ENCODE results near the gene PCDHB11.
"Not testable (repeated sequence)": the region's sequence is repeated elsewhere in the genome, so short reads cannot be mapped to it uniquely, and the experiment has no call there.

PCDHB11 gene

GRCh38 chr5:141199359-141200235 is at the start of gene PCDHB11:
TSS of gene PCDHB11 (plus strand) at chr5:141199627. CDS start at chr5:141199775, 148 bp downstream.
- no peak for DNase-seq

- DNase-seq: no peak
Observed at GRCh38 chr5:141149812-141150211, 49.6 kb upstream of the PCDHB11 start, which contains the start of gene PCDHB6. TSS of gene PCDHB6 (plus strand) at chr5:141150057. CDS start at chr5:141150258, 201 bp downstream.

- DNase-seq: no peak
Observed at GRCh38 chr5:141150224-141150992, 49.0 kb upstream of the PCDHB11 start.

GRCh38 chr5:141150993-141151325 is 48.5 kb upstream of the PCDHB11 start:
- no peak for DNase-seq

- DNase-seq: not testable (repeated sequence)
Observed at GRCh38 chr5:141151632-141152031, 47.8 kb upstream of the PCDHB11 start.

- not testable (repeated sequence) for DNase-seq
Observed at GRCh38 chr5:141152096-141152495, 47.3 kb upstream of the PCDHB11 start.

- no peak for DNase-seq
Observed at GRCh38 chr5:141155540-141156374, 43.7 kb upstream of the PCDHB11 start.

- DNase-seq: not testable (repeated sequence)
Observed at GRCh38 chr5:141157356-141157755, 42.1 kb upstream of the PCDHB11 start.

GRCh38 chr5:141157901-141158300 is 41.5 kb upstream of the PCDHB11 start:
- DNase-seq: not testable (repeated sequence)

- DNase-seq: peak; percentile 21
Observed at GRCh38 chr5:141172381-141173204, 26.8 kb upstream of the PCDHB11 start, which contains the start of gene PCDHB7. TSS of gene PCDHB7 (plus strand) at chr5:141172644. CDS start at chr5:141172836, 192 bp downstream.

GRCh38 chr5:141174291-141175104 is 24.9 kb upstream of the PCDHB11 start:
- DNase-seq: not testable (repeated sequence)

- DNase-seq: no peak
Observed at GRCh38 chr5:141175933-141176332, 23.5 kb upstream of the PCDHB11 start.

GRCh38 chr5:141177577-141178191 is 21.7 kb upstream of the PCDHB11 start, which contains the start of gene PCDHB8:
TSS of gene PCDHB8 (plus strand) at chr5:141177790. CDS start at chr5:141178035, 245 bp downstream.
- DNase-seq: not testable (repeated sequence)

GRCh38 chr5:141179371-141179770 is 20.1 kb upstream of the PCDHB11 start:
- not testable (repeated sequence) for DNase-seq

- not testable (repeated sequence) for DNase-seq
Observed at GRCh38 chr5:141179876-141180275, 19.6 kb upstream of the PCDHB11 start.

GRCh38 chr5:141180313-141180712 is 19.1 kb upstream of the PCDHB11 start:
- DNase-seq: no peak

- no peak for DNase-seq
Observed at GRCh38 chr5:141182248-141182647, 17.2 kb upstream of the PCDHB11 start, which contains the start of gene PCDHB16. TSS of gene PCDHB16 (plus strand) at chr5:141182387. CDS start at chr5:141182560, 173 bp downstream.

GRCh38 chr5:141184117-141184855 is 15.1 kb upstream of the PCDHB11 start:
- DNase-seq: not testable (repeated sequence)

- DNase-seq: peak; percentile 29
Observed at GRCh38 chr5:141186897-141187512, 12.4 kb upstream of the PCDHB11 start, which contains the start of gene PCDHB9. TSS of gene PCDHB9 (plus strand) at chr5:141187161. CDS start at chr5:141187319, 158 bp downstream.

Data from CD4-positive, alpha-beta T cell treated with Interleukin-17A for 4 hours (primary cell).